GM23248 (cell line): ENCODE data around the gene DIPK2A. TPM values are rescaled to one million over a fixed set of nuclear protein-coding genes. Genes with fewer than 3 reads are reported as not detected.

Experiments used
- DNase-seq: peaks from one replicate; pipeline ENCODE4 v3.0.0-alpha.2; 2015
- H2AFZ ChIP-seq: fragments of 200-600 bp; sonication (generic); 2 replicates; pipeline ENCODE4 v1.6.1; 2016; ENCODE audit warnings: antibody characterized with exemption
- H3F3A ChIP-seq: fragments of 200-600 bp; sonication (generic); 2 replicates; pipeline ENCODE4 v1.6.1; 2016; ENCODE audit warnings: mild to moderate bottlenecking, antibody characterized with exemption, mixed run types; ENCODE audit not compliant: insufficient read depth
- H3K27ac ChIP-seq: fragments of 200-600 bp; sonication (generic); 2 replicates; pipeline ENCODE4 v1.5.1; 2016; ENCODE audit warnings: mild to moderate bottlenecking
- H3K27me3 ChIP-seq: fragments of 200-600 bp; sonication (generic); replicated peaks from 2 replicates; pipeline ENCODE4 v1.6.1; 2016; ENCODE audit warnings: mild to moderate bottlenecking; ENCODE audit not compliant: insufficient read depth
- H3K36me3 ChIP-seq: fragments of 200-600 bp; sonication (generic); 2 replicates; pipeline ENCODE4 v1.6.1; 2016; ENCODE audit warnings: low read depth, mild to moderate bottlenecking
- H3K4me1 ChIP-seq: fragments of 200-600 bp; sonication (generic); 2 replicates; pipeline ENCODE4 v1.6.1; 2016; ENCODE audit warnings: mild to moderate bottlenecking; ENCODE audit not compliant: insufficient read depth
- H3K4me2 ChIP-seq: fragments of 200-600 bp; sonication (generic); one replicate; pipeline ENCODE4 v1.6.1; 2016; ENCODE audit warnings: mild to moderate bottlenecking; ENCODE audit not compliant: unreplicated experiment
- H3K4me3 ChIP-seq: fragments of 200-600 bp; sonication (generic); 2 replicates; pipeline ENCODE4 v1.5.1; 2016; ENCODE audit warnings: mild to moderate bottlenecking
- H3K79me2 ChIP-seq: fragments of 200-600 bp; sonication (generic); 2 replicates; pipeline ENCODE4 v1.6.1; 2016; ENCODE audit warnings: mild to moderate bottlenecking; ENCODE audit not compliant: insufficient read depth
- H3K9ac ChIP-seq: fragments of 200-600 bp; sonication (generic); 2 replicates; pipeline ENCODE4 v1.6.1; 2016; ENCODE audit warnings: mild to moderate bottlenecking
- H3K9me2 ChIP-seq: fragments of 200-600 bp; sonication (generic); 2 replicates; pipeline ENCODE4 v1.6.1; 2016; ENCODE audit warnings: mixed run types, mild to moderate bottlenecking, moderate library complexity; ENCODE audit not compliant: insufficient read depth
- H3K9me3 ChIP-seq: fragments of 200-600 bp; sonication (generic); one replicate; pipeline ENCODE4 v1.6.1; 2017; ENCODE audit warnings: low read depth
- H4K20me1 ChIP-seq: fragments of 200-600 bp; sonication (generic); 2 replicates; pipeline ENCODE4 v1.6.0; 2016; ENCODE audit not compliant: insufficient read depth
- EZH2 ChIP-seq: fragments of 200-600 bp; sonication (generic); IDR thresholded peaks from 2 replicates; pipeline ENCODE4 v1.6.1; 2018; ENCODE audit warnings: antibody characterized with exemption, mild to moderate bottlenecking; ENCODE audit not compliant: insufficient read depth, poor library complexity, severe bottlenecking
- EZH2phosphoT487 ChIP-seq: fragments of 200-600 bp; sonication (generic); IDR thresholded peaks from 2 replicates; pipeline ENCODE4 v1.6.1; 2018; ENCODE audit warnings: antibody characterized with exemption, moderate library complexity, mild to moderate bottlenecking, low read depth; ENCODE audit not compliant: insufficient read depth
- WGBS, 2 experiments: methylation state at CpG; one replicate each; pipeline ENCODE4 v1.1.6; 2015 to 2017; ENCODE audit warnings: low lambda C conversion rate in 2 of 2, low coverage in 1 of 2; ENCODE audit errors: missing lambda C conversion rate in 2 of 2; 5-methylcytosine and 5-hydroxymethylcytosine counted together
- in situ Hi-C: fragments of 300-500 bp; cut with MboI; formaldehyde crosslinking; loops from 2 replicates; pipeline ENCODE4 v1.15.0; 2020
- polyA plus RNA-seq: library from polyadenylated mRNA; unstranded; fragments of >200 nt; fragmentation: Nextera tagmentation; extraction: Ambion mirVana; gene quantifications from 2 replicates; pipeline ENCODE4 v1.2.1, GENCODE V29; 2016
- total RNA-seq: library from RNA; depleted of rRNA; stranded (reverse); fragments of >200 nt; shearing (Covaris generic); gene quantifications from 2 replicates; pipeline ENCODE4 v1.2.3, GENCODE V29; 2014

The DIPK2A gene
- total and polyA plus RNA-seq, 2 experiments from 2014 or later = 12.3 to 17.8 TPM

DNA sequence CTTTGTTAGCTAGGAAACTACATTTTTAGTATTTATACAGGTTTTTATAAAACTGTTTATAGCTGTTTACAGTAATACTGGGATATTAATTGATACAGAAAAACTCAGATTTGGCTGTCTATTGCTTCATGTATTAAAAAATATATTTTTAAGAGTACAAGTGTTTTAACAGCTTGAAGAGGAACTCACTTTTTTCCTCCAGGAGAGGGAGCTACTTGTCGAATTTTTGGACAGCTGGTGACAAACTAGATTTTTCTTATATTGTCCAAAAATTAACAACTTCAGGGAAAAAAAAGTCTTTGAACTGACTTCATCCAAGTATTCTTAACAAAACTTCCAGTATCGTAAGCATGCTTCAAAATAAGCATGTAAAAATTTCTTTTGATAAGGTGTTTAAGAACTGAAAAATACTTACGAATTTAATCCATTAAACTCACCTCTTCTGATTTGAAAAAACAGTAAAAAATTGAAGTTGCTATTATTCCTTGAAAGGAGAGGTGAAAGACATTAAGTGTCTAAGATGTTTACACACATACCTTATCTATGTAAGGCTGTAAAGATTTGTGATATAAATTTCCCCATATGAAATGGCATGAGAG, 4.0 kb downstream of the DIPK2A start:
- peak; percentile 72 for DNase-seq
- Histone ChIP-seq H3K79me2 (peaks cover 65% of the 10 kb centered on the region), H3K9me3 (no peaks in the 10 kb centered on the region), H3K27ac (peak overlapping the region; percentile 35), H3K36me3 (no peaks in the 10 kb centered on the region), H3K4me2 (peak overlapping the region; percentile 98), H3F3A (peaks cover 20% of the 10 kb centered on the region), H3K9ac (peak overlapping the region; percentile 88), H3K4me3 (peak overlapping the region; percentile 99), H3K4me1 (peaks cover 48% of the 10 kb centered on the region), H2AFZ (peak overlapping the region; percentile 99; the same call in 1 of the 2 replicates), H4K20me1 (no peaks in the 10 kb centered on the region), H3K9me2 (no peaks in the 10 kb centered on the region), H3K27me3 (no peaks in the 10 kb centered on the region)
- TF ChIP-seq EZH2 (no peak), EZH2phosphoT487 (no peak)
- WGBS, 2 experiments = 20 to 31% methylated on average over 3 of the region's 3 CpGs
- in situ Hi-C loops = no loop called here

- no peak overlapping the region for H3K27ac ChIP-seq
- no peaks in the 10 kb centered on the region for H3K9me2 ChIP-seq
- no peaks in the 10 kb centered on the region for H4K20me1 ChIP-seq
- peaks cover 48% of the 10 kb centered on the region for H3K4me1 ChIP-seq
- H3K4me3 ChIP-seq = no peak overlapping the region
- DNase-seq = peak; percentile 17
- TF ChIP-seq EZH2phosphoT487 (no peak), EZH2 (no peak)
- peak overlapping the region; percentile 3 for H3K4me2 ChIP-seq
- H3K27me3 ChIP-seq = no peaks in the 10 kb centered on the region
- no peaks in the 10 kb centered on the region for H3K9me3 ChIP-seq
- no peak overlapping the region for H3K9ac ChIP-seq
- H3F3A ChIP-seq = peaks cover 20% of the 10 kb centered on the region
- H3K36me3 ChIP-seq = no peaks in the 10 kb centered on the region
- peaks cover 83% of the 10 kb centered on the region for H3K79me2 ChIP-seq
- in situ Hi-C loops = no loop called here
- 69 to 70% methylated on average over 4 of the region's 4 CpGs for WGBS, 2 experiments
- H2AFZ ChIP-seq = peak overlapping the region; percentile 20; the same call in 1 of the 2 replicates
Observed at GRCh38 chr3:143977341-143978262, 6.0 kb downstream of the DIPK2A start.

DNA sequence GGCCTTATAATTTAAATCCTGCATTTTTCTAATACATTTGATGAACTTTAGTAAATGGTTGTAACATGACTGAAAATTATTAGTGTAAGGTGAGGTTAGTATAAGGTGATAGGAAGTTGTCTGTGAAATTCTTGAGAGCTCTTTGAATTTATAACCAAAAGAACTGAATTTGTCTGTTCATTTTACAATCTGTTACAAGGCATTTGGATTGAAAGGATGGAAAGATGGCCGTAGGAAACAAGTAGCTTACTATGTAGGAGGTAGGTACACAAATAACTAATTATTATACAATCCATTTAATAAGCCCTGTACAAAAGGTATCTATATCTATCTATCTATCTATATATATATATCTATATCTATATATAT, 6.6 kb downstream of the DIPK2A start:
- Histone ChIP-seq H3K79me2 (peaks cover 84% of the 10 kb centered on the region), H3K9ac (no peak overlapping the region), H3K36me3 (no peaks in the 10 kb centered on the region), H3K4me3 (no peak overlapping the region), H3K9me3 (no peaks in the 10 kb centered on the region), H3K4me1 (peaks cover 48% of the 10 kb centered on the region), H4K20me1 (no peaks in the 10 kb centered on the region), H2AFZ (no peak overlapping the region), H3K27ac (no peak overlapping the region), H3K9me2 (no peaks in the 10 kb centered on the region), H3K27me3 (no peaks in the 10 kb centered on the region), H3K4me2 (peak overlapping the region; percentile 3), H3F3A (peaks cover 20% of the 10 kb centered on the region)
- WGBS, 2 experiments = 78 to 85% methylated on average over 1 of the region's 1 CpG
- DNase-seq = no peak
- TF ChIP-seq EZH2 (no peak), EZH2phosphoT487 (no peak)
- in situ Hi-C loops = no loop called here

GRCh38 chr3:143979041-143979440, 7.4 kb downstream of the DIPK2A start:
- no peak overlapping the region for H3K4me3 ChIP-seq
- in situ Hi-C loops = no loop called here

More at GRCh38 chr3:143979041-143979440, 7.4 kb downstream of the DIPK2A start:
- TF ChIP-seq EZH2 (no peak), EZH2phosphoT487 (no peak)
- no peaks in the 10 kb centered on the region for H3K9me2 ChIP-seq
- 94 to 100% methylated on average over 2 of the region's 2 CpGs for WGBS, 2 experiments
- H3K36me3 ChIP-seq = no peaks in the 10 kb centered on the region
- no peak overlapping the region for H3K9ac ChIP-seq
- H4K20me1 ChIP-seq = no peaks in the 10 kb centered on the region
- no peaks in the 10 kb centered on the region for H3K9me3 ChIP-seq
- H3K79me2 ChIP-seq = peaks cover 80% of the 10 kb centered on the region
- peak overlapping the region; percentile 37 for H3K4me2 ChIP-seq
- peaks cover 47% of the 10 kb centered on the region for H3K4me1 ChIP-seq
- peaks cover 12% of the 10 kb centered on the region for H3F3A ChIP-seq
- no peaks in the 10 kb centered on the region for H3K27me3 ChIP-seq
- H3K27ac ChIP-seq = no peak overlapping the region
- no peak for DNase-seq
- H2AFZ ChIP-seq = no peak overlapping the region
